ENCODE results near the gene FGD1. TPM values are rescaled to one million over a fixed set of nuclear protein-coding genes. Genes with fewer than 3 reads are reported as not detected.

The FGD1 gene
- total RNA-seq, 1 donor from 2014 or later = 8.8 TPM

- peaks cover 8% of the 10 kb centered on the region for H3K4me1 Mint-ChIP-seq
- H3K4me3 Mint-ChIP-seq = peak within 1 kb of the TSS; percentile 95
- H3K27ac Mint-ChIP-seq = peak within 1 kb of the TSS; percentile 58
- peaks cover 2% of the 10 kb centered on the region for H3K36me3 Mint-ChIP-seq
- peak; percentile 87 for DNase-seq (ENCODE audit: low spot score)
- peaks cover 2% of the 10 kb centered on the region for H3K27me3 Mint-ChIP-seq (ENCODE audit: insufficient read depth, low read depth)
- no peak within 1 kb of the TSS for H3K27ac ChIP-seq
- no peaks in the 10 kb centered on the region for H3F3A ChIP-seq (ENCODE audit: low read depth)
- H2AFZ ChIP-seq (replicated peaks) = peak within 1 kb of the TSS; percentile 41
- no peak for TF ChIP-seq EZH2 (IDR thresholded peaks at IDR 0.05)
- TF ChIP-seq, protein P1, sequence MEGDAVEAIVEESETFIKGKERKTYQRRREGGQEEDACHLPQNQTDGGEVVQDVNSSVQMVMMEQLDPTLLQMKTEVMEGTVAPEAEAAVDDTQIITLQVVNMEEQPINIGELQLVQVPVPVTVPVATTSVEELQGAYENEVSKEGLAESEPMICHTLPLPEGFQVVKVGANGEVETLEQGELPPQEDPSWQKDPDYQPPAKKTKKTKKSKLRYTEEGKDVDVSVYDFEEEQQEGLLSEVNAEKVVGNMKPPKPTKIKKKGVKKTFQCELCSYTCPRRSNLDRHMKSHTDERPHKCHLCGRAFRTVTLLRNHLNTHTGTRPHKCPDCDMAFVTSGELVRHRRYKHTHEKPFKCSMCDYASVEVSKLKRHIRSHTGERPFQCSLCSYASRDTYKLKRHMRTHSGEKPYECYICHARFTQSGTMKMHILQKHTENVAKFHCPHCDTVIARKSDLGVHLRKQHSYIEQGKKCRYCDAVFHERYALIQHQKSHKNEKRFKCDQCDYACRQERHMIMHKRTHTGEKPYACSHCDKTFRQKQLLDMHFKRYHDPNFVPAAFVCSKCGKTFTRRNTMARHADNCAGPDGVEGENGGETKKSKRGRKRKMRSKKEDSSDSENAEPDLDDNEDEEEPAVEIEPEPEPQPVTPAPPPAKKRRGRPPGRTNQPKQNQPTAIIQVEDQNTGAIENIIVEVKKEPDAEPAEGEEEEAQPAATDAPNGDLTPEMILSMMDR (IDR thresholded peaks at IDR 0.05) = peak; percentile 16
- H3K9me3 Mint-ChIP-seq = peaks cover 2% of the 10 kb centered on the region
- peaks cover 9% of the 10 kb centered on the region for H3K4me1 ChIP-seq
- H3K9me3 ChIP-seq (ENCODE audit: low read depth) = no peaks in the 10 kb centered on the region
- H3K27me3 ChIP-seq = no peaks in the 10 kb centered on the region
- peaks cover 10% of the 10 kb centered on the region for H4K20me1 ChIP-seq (ENCODE audit: low read depth)
- peak within 1 kb of the TSS; percentile 94 for H3K4me3 ChIP-seq
- peak within 1 kb of the TSS; percentile 89 for H3K9ac ChIP-seq
- peaks cover 26% of the 10 kb centered on the region for H3K79me2 ChIP-seq (ENCODE audit: low read depth)
- peak within 1 kb of the TSS; percentile 87 for H3K4me2 ChIP-seq
- H3K36me3 ChIP-seq = no peaks in the 10 kb centered on the region
Measured at GRCh38 chrX:54439960-54440871, 55.8 kb downstream of the FGD1 start, which contains the start of gene TSR2. TSR2 (plus strand) TSS chrX:54440404; CDS start chrX:54440422, 18 bp downstream.

GRCh38 chrX:54435121-54435520 is 60.9 kb downstream of the FGD1 start:
- H3K9me3 ChIP-seq (ENCODE audit: low read depth) = no peaks in the 10 kb centered on the region
- DNase-seq (ENCODE audit: low spot score) = no peak
- H3K36me3 ChIP-seq = no peaks in the 10 kb centered on the region
- no peak overlapping the region for H3K9ac ChIP-seq
- H3K36me3 Mint-ChIP-seq = no peaks in the 10 kb centered on the region
- no peak overlapping the region for H3K4me3 ChIP-seq
- no peaks in the 10 kb centered on the region for H3F3A ChIP-seq (ENCODE audit: low read depth)
- no peak overlapping the region for H3K4me3 Mint-ChIP-seq
- H3K27ac Mint-ChIP-seq = no peak overlapping the region
- no peak overlapping the region for H3K27ac ChIP-seq
- H3K4me1 ChIP-seq = no peaks in the 10 kb centered on the region
- no peak overlapping the region for H2AFZ ChIP-seq (replicated peaks)
- H3K27me3 Mint-ChIP-seq (ENCODE audit: insufficient read depth, low read depth) = no peaks in the 10 kb centered on the region
- H3K79me2 ChIP-seq (ENCODE audit: low read depth) = no peaks in the 10 kb centered on the region
- no peaks in the 10 kb centered on the region for H4K20me1 ChIP-seq (ENCODE audit: low read depth)
- H3K9me3 Mint-ChIP-seq = no peaks in the 10 kb centered on the region
- TF ChIP-seq EZH2phosphoT487 (IDR thresholded peaks at IDR 0.05) = no peak
- TF ChIP-seq, protein P1 (IDR thresholded peaks at IDR 0.05) = no peak
- TF ChIP-seq EZH2 (IDR thresholded peaks at IDR 0.05) = no peak
- no peak overlapping the region for H3K4me2 ChIP-seq
- no peaks in the 10 kb centered on the region for H3K4me1 Mint-ChIP-seq
- no peaks in the 10 kb centered on the region for H3K27me3 ChIP-seq

- H3K4me1 Mint-ChIP-seq = no peaks in the 10 kb centered on the region
- H3K36me3 ChIP-seq = no peaks in the 10 kb centered on the region
- peaks cover 6% of the 10 kb centered on the region for H3K9me3 Mint-ChIP-seq
Measured at GRCh38 chrX:54430519-54430918, 65.5 kb downstream of the FGD1 start.

More at GRCh38 chrX:54430519-54430918, 65.5 kb downstream of the FGD1 start:
- Histone ChIP-seq H3K27ac (no peak overlapping the region), H2AFZ (replicated peaks) (no peak overlapping the region), H3K9ac (no peak overlapping the region), H3K27me3 (no peaks in the 10 kb centered on the region), H3K4me2 (no peak overlapping the region), H3K4me3 (no peak overlapping the region), H3K79me2 (ENCODE audit: low read depth) (no peaks in the 10 kb centered on the region), H4K20me1 (ENCODE audit: low read depth) (no peaks in the 10 kb centered on the region), H3F3A (ENCODE audit: low read depth) (no peaks in the 10 kb centered on the region), H3K9me3 (ENCODE audit: low read depth) (no peaks in the 10 kb centered on the region), H3K4me1 (no peaks in the 10 kb centered on the region)
- Mint-ChIP-seq H3K27me3 (ENCODE audit: insufficient read depth, low read depth) (no peaks in the 10 kb centered on the region), H3K36me3 (no peaks in the 10 kb centered on the region), H3K4me3 (no peak overlapping the region), H3K27ac (no peak overlapping the region)
- no peak for DNase-seq (ENCODE audit: low spot score)
- TF ChIP-seq, protein P1 (IDR thresholded peaks at IDR 0.05) = no peak
- TF ChIP-seq EZH2phosphoT487 (IDR thresholded peaks at IDR 0.05) = no peak
- no peak for TF ChIP-seq EZH2 (IDR thresholded peaks at IDR 0.05)

Measured in neural progenitor cell (in vitro differentiated cells).